Breast epithelium (tissue), 3 donors: ENCODE results near the gene OR1M1.

Experiments
- CTCF ChIP-seq, 3 donors: fragments of 450-650 bp; IDR thresholded peaks; one replicate each; pipeline ENCODE4 v1.5.1; 2016 to 2017; ENCODE audit warnings: antibody characterized with exemption in 3 of 3, mild to moderate bottlenecking in 3 of 3, moderate library complexity in 3 of 3
- POLR2A ChIP-seq: fragments of 450-650 bp; IDR thresholded peaks from one replicate; pipeline ENCODE4 v1.6.1; 2016; ENCODE audit warnings: antibody characterized with exemption, mild to moderate bottlenecking, moderate library complexity
- POLR2AphosphoS5 ChIP-seq, 3 donors: sonication (generic); formaldehyde crosslinking; IDR thresholded peaks; one replicate each; pipeline ENCODE4 v1.6.1; 2017; ENCODE audit warnings: antibody characterized with exemption in 3 of 3

- TF ChIP-seq CTCF (IDR thresholded peaks at IDR 0.05) (no peak), POLR2AphosphoS5 (IDR thresholded peaks at IDR 0.05) (no peak), POLR2A (no peak)
These were observed 45.6 kb downstream of the OR1M1 start for GRCh38 chr19:9132422-9132821.
